IPS DF 4.7 (cell line): Measurements from ENCODE around the gene ARHGAP26.

Experiments used
- DNase-seq: peaks from one replicate; pipeline ENCODE4 v3.0.0-alpha.2; 2013; ENCODE audit warnings: low spot score; ENCODE audit errors: extremely low read depth

ARHGAP26 gene

GRCh38 chr5:142810743-142811290 is 40.6 kb downstream of the ARHGAP26 start:
- DNase-seq: no peak

GRCh38 chr5:142811866-142812557 is 41.8 kb downstream of the ARHGAP26 start:
- DNase-seq: no peak

- no peak for DNase-seq
These were observed 43.0 kb downstream of the ARHGAP26 start for GRCh38 chr5:142813220-142813619.

- no peak for DNase-seq
These were observed 43.9 kb downstream of the ARHGAP26 start for GRCh38 chr5:142814122-142814521.

GRCh38 chr5:142815469-142815868 is 45.3 kb downstream of the ARHGAP26 start:
- DNase-seq: no peak

GRCh38 chr5:142816531-142817430 is 46.6 kb downstream of the ARHGAP26 start:
- no peak for DNase-seq

- DNase-seq: no peak
These were observed 47.8 kb downstream of the ARHGAP26 start for GRCh38 chr5:142817949-142818431.

- no peak for DNase-seq
These were observed 49.1 kb downstream of the ARHGAP26 start for GRCh38 chr5:142819292-142819691.

GRCh38 chr5:142819825-142820224 is 49.6 kb downstream of the ARHGAP26 start:
- no peak for DNase-seq

DNA sequence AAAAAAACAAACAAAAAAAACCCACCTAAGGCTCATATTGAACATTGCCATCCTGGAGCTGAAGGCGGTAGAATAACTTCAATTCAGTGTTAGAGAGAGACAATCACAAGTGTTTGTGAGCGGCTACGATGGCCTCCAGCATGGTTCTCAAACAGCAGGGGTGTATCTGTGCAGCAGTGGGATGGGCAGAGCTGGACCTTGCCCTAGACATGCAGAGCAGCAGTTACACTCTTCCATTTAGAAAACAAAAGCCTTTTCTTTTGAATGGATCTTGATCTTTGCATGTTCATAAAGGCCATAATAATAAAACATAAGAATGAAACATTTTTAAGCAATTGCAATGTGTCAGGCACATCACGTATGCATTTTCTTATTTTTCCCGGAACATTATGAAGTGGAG is 50.3 kb downstream of the ARHGAP26 start:
- no peak for DNase-seq

GRCh38 chr5:142821034-142821732 is 51.0 kb downstream of the ARHGAP26 start:
- no peak for DNase-seq

GRCh38 chr5:142821733-142822487 is 51.7 kb downstream of the ARHGAP26 start:
- no peak for DNase-seq

DNA sequence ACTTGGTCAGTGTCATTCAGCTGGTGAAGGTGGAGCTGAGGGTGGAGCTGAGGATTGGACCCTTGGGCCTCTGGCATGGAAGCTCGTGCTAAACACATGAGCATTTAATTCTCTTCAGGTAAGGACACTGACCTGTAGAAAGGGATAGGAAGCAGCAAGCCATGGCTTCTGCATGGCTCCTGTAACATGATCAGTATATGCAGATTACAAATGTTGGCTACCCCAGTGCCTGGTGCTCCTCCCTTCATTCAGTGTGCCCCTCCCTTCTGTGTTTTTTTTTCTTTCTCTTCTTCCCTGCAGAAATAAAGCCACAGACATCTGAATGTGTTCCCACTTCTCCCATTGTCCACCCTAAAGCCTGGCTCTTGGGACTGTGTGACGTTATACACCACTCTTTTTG is 52.9 kb downstream of the ARHGAP26 start:
- no peak for DNase-seq

- DNase-seq: no peak
These were observed 53.6 kb downstream of the ARHGAP26 start for GRCh38 chr5:142823806-142824205.

DNA sequence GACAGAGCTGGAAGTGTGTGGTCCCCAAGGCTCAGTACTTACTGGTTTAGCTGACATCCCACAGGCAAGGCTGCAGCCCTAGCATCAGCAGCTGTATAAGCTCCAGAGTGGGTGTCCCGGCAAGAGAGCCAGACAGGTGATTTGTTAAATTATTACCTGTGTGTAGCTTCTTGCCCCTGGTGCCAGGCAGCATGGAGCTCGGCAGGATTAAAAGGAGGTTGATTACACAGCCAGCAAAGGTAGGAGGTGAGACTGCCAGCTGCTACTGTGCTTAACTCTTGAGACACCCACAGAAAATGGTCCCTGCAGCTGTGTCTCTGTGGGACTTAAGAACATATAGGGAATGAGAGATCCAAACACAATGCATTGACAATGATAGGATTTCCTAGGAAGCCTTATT is 54.2 kb downstream of the ARHGAP26 start:
- no peak for DNase-seq

DNA sequence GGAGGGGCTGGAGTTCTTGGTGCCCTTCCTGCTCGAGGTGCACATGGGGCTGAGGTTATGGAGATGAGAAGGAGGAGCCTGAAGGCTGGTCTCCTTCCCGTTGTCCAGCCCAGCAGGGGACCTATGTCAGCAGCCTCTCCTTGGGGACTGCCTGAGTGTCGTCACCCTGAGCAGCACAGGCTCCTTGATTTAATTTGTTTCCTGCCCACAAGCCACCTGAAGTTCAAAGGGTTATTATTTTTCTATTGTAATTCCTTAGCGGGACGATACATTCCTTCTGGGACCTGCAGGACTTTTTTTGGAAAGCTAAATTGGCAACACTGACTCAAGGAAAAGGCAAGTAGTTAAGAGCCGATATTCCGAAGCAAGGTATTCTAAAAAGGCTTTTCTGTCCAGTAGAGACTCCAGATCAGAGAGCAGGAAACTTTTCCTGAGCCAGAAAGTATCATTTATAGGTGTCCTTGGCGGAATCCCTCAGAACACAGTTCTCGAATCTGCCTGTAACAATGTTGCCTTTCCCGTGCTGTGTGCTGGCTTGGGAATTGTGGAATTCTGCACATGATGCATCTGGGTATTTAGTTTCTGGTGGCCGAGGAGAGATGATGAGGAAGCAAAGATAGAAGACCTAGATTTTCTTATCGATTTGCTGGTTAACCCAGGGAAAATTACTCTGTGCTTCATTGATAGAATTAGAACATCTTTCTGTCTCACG is 55.4 kb downstream of the ARHGAP26 start:
- DNase-seq: no peak

- DNase-seq: no peak
These were observed 55.9 kb downstream of the ARHGAP26 start for GRCh38 chr5:142826093-142826492.

DNA sequence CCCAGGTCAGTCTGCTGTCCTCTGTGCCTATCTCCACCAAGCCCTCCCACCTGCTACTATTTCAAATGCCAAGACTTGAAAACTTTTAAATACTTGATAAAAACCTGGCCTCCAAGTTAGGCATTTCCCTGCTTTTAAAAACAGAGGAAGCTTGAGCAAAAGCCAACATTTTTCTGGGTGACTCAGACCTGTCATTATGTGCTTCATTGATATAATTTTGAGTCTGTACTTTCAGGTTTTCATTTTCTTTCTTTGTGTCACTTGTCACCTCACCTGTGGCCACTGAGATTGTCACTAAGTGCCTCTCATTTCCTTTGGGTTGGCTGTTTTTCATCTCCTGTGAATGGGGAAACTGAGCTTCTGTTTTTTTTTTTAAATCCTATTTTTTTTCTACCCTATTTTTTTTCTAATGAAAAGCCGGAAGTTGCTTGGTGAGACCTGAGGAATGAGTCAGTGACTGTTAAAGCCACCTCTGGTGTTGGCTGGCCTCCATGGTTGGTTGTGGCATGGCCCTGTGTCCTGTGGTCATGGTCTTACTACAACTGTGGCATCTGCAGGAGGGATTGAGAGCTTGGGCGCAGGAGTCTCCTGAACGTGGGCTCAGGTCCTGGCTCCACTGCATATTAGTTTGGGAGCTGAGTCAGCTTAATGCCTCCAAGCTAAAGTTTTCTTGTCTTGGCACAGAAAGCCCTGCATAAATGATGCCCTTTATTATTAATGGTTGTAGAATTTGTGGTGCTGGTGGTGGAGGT is 56.7 kb downstream of the ARHGAP26 start:
- DNase-seq: no peak

DNA sequence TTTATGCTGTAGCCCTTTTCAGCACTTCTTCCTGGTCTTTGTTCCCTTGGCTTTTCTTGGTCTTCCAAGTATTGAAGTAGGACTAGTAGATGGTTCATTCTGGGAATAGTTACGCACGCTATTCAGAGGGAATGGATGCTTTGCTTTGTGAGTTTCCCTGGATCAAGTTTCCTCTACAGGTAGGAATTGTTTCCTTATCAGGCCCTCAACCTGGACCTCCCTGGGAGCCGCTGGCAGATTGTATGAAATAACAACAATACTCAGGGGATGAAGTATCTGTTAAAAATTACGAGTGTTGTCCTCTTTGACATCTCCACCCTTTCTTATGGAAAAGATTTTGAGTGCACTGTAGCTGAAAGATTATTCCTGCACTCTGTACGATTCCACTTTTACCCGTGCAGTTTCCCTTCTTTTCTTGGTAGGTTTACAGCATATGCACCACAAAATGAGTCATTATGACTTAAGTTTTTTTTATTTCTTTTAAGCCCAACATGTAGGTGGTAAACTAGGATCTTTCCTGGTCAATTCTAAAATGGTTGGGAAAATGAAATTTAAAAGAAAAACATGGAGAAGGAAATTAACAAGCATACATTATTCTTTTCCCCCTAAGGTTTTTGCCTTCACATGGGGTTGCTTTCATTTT is 57.9 kb downstream of the ARHGAP26 start:
- DNase-seq: no peak
